ENCODE results near the gene PLEKHO2.

- TF ChIP-seq, protein P1, sequence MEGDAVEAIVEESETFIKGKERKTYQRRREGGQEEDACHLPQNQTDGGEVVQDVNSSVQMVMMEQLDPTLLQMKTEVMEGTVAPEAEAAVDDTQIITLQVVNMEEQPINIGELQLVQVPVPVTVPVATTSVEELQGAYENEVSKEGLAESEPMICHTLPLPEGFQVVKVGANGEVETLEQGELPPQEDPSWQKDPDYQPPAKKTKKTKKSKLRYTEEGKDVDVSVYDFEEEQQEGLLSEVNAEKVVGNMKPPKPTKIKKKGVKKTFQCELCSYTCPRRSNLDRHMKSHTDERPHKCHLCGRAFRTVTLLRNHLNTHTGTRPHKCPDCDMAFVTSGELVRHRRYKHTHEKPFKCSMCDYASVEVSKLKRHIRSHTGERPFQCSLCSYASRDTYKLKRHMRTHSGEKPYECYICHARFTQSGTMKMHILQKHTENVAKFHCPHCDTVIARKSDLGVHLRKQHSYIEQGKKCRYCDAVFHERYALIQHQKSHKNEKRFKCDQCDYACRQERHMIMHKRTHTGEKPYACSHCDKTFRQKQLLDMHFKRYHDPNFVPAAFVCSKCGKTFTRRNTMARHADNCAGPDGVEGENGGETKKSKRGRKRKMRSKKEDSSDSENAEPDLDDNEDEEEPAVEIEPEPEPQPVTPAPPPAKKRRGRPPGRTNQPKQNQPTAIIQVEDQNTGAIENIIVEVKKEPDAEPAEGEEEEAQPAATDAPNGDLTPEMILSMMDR (conservative IDR thresholded peaks at IDR 0.05; ENCODE audit: low read length), result no peak
- TF ChIP-seq EZH2phosphoT487 (IDR thresholded peaks at IDR 0.05; ENCODE audit: borderline replicate concordance, low read depth, low read length), result no peak
Measured at GRCh38 chr15:64907991-64908390, 66.3 kb downstream of the PLEKHO2 start.
